Measurements from ENCODE around the gene KCNQ5.

DNA sequence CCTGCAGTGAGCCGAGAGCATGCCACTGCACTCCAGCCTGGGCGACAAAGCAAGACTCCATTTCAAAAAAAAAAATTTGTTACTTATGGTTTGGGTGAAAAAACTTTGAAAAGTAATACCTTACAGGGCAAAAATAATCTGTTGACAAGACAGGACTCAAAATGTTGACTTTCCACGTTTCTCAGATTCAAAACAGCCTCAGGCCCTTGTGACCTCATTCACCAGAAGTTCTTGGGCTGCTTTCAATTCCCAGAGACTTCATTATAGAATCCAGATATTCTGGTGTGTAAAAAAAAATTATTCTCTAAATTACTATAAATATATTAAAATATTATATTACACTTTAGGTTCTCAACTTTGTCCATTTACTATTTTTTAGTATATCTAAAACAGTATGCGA, 116.2 kb downstream of the KCNQ5 start:
- TF ChIP-seq, protein P1, sequence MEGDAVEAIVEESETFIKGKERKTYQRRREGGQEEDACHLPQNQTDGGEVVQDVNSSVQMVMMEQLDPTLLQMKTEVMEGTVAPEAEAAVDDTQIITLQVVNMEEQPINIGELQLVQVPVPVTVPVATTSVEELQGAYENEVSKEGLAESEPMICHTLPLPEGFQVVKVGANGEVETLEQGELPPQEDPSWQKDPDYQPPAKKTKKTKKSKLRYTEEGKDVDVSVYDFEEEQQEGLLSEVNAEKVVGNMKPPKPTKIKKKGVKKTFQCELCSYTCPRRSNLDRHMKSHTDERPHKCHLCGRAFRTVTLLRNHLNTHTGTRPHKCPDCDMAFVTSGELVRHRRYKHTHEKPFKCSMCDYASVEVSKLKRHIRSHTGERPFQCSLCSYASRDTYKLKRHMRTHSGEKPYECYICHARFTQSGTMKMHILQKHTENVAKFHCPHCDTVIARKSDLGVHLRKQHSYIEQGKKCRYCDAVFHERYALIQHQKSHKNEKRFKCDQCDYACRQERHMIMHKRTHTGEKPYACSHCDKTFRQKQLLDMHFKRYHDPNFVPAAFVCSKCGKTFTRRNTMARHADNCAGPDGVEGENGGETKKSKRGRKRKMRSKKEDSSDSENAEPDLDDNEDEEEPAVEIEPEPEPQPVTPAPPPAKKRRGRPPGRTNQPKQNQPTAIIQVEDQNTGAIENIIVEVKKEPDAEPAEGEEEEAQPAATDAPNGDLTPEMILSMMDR (conservative IDR thresholded peaks at IDR 0.05; ENCODE audit: low read depth, low read length), result no peak
- no peak for TF ChIP-seq EZH2 (IDR thresholded peaks at IDR 0.05; ENCODE audit: borderline replicate concordance, low read depth, low read length, poor library complexity, severe bottlenecking)
